Measurements from ENCODE around the gene UPB1. TPM values are rescaled to one million over a fixed set of nuclear protein-coding genes. Genes with fewer than 3 reads are reported as not detected.

Gene UPB1
- total RNA-seq, 1 experiment from 2014 or later = 0.09 TPM

DNA sequence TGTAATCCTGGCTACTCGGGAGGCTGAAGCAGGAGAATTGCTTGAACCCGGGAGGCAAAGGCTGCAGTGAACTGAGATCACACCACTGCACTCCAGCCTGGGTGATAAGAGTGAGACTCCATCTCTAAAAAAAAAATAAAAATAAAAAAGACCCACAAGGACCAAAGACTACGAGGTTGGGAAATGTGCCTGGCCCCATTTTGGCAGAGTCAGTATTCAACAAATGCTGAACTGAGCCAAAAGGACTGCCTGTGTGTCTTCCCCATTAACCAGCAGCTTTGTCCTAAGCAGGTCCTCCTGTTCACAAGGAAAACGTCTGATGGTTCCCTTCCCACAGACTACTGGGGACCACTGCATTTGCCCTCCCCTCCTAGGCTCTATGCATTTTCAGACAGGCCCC, 40.1 kb upstream of the UPB1 start:
- no peak for ATAC-seq
- Mint-ChIP-seq H3K4me3 (no peak overlapping the region), H3K4me1 (peaks cover 12% of the 10 kb centered on the region), H3K9me3 (no peaks in the 10 kb centered on the region), H3K27ac (no peak overlapping the region), H3K27me3 (ENCODE audit: low read depth) (no peaks in the 10 kb centered on the region), H3K36me3 (no peaks in the 10 kb centered on the region)
- DNase-seq (ENCODE audit: low spot score) = no peak
- POLR2A ChIA-PET = no interaction called here
- CTCF ChIA-PET = interaction anchor here (1.6 kb wide), 1 partner anchor 66 kb away, joined by 5 read pairs; no protein-coding TSS in a partner anchor
- no peak for TF ChIP-seq JAZF1 (CRISPR knock-in tag; IDR thresholded peaks at IDR 0.05)
- TF ChIP-seq ZNF121 (CRISPR knock-in tag; IDR thresholded peaks at IDR 0.05) = no peak
- no peak for TF ChIP-seq FOXP1 (CRISPR knock-in tag; IDR thresholded peaks at IDR 0.05; ENCODE audit: borderline replicate concordance)
- TF ChIP-seq ZNF263 (CRISPR knock-in tag; IDR thresholded peaks at IDR 0.05; ENCODE audit: low read depth) = no peak
- TF ChIP-seq, protein P1, sequence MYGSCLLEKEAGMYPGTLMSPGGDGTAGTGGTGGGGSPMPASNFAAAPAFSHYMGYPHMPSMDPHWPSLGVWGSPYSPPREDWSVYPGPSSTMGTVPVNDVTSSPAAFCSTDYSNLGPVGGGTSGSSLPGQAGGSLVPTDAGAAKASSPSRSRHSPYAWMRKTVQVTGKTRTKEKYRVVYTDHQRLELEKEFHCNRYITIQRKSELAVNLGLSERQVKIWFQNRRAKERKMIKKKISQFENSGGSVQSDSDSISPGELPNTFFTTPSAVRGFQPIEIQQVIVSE (CRISPR knock-in tag; IDR thresholded peaks at IDR 0.05; ENCODE audit: borderline replicate concordance) = no peak
- no peak for TF ChIP-seq RELA (CRISPR knock-in tag; IDR thresholded peaks at IDR 0.05; ENCODE audit: borderline replicate concordance)
- TF ChIP-seq ZNF396 (CRISPR knock-in tag; IDR thresholded peaks at IDR 0.05; ENCODE audit: borderline replicate concordance) = no peak
- TF ChIP-seq CREM (CRISPR knock-in tag; IDR thresholded peaks at IDR 0.05) = no peak
- TF ChIP-seq, protein P2, sequence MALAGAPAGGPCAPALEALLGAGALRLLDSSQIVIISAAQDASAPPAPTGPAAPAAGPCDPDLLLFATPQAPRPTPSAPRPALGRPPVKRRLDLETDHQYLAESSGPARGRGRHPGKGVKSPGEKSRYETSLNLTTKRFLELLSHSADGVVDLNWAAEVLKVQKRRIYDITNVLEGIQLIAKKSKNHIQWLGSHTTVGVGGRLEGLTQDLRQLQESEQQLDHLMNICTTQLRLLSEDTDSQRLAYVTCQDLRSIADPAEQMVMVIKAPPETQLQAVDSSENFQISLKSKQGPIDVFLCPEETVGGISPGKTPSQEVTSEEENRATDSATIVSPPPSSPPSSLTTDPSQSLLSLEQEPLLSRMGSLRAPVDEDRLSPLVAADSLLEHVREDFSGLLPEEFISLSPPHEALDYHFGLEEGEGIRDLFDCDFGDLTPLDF (CRISPR knock-in tag; IDR thresholded peaks at IDR 0.05) = no peak
- TF ChIP-seq ZNF671 (CRISPR knock-in tag; IDR thresholded peaks at IDR 0.05) = no peak
- TF ChIP-seq, protein P3, sequence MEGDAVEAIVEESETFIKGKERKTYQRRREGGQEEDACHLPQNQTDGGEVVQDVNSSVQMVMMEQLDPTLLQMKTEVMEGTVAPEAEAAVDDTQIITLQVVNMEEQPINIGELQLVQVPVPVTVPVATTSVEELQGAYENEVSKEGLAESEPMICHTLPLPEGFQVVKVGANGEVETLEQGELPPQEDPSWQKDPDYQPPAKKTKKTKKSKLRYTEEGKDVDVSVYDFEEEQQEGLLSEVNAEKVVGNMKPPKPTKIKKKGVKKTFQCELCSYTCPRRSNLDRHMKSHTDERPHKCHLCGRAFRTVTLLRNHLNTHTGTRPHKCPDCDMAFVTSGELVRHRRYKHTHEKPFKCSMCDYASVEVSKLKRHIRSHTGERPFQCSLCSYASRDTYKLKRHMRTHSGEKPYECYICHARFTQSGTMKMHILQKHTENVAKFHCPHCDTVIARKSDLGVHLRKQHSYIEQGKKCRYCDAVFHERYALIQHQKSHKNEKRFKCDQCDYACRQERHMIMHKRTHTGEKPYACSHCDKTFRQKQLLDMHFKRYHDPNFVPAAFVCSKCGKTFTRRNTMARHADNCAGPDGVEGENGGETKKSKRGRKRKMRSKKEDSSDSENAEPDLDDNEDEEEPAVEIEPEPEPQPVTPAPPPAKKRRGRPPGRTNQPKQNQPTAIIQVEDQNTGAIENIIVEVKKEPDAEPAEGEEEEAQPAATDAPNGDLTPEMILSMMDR (IDR thresholded peaks at IDR 0.05) = no peak
- TF ChIP-seq, protein P4, sequence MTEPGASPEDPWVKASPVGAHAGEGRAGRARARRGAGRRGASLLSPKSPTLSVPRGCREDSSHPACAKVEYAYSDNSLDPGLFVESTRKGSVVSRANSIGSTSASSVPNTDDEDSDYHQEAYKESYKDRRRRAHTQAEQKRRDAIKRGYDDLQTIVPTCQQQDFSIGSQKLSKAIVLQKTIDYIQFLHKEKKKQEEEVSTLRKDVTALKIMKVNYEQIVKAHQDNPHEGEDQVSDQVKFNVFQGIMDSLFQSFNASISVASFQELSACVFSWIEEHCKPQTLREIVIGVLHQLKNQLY (CRISPR knock-in tag; IDR thresholded peaks at IDR 0.05) = no peak
- TF ChIP-seq RORB (CRISPR knock-in tag; IDR thresholded peaks at IDR 0.05) = no peak
- no peak for TF ChIP-seq ZBTB21 (CRISPR knock-in tag; IDR thresholded peaks at IDR 0.05; ENCODE audit: borderline replicate concordance)

DNA sequence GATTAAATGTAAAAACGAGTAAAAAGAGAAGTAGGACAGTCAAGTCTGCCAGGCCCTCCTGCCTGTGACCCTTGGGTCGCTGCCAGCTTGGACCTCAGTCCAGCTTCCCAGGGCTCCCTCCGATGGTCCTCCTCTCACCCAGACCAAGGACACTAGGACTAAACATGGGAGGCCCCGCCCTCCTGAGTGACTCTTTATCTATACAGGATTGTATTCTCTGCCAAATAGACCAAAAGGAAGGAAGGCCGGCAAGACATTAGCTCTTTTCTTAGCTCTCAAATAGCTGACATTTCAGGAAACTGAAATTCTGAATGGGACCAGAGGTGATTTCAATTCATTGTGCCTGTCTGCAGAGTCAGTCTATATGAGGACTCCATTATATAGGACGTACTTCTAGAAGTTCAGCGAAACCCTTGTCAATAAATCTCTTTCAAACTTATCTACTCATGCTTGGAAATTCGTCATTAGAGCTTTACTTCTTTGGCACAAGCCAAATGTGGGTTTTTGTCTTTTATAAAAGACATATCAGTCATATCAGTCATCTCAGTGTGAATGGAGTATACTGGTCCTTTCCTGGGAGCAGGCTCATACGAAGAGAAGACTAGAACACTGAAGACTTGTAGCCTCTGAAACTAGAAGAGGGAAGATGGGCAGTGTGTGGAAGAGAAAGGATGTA, 39.2 kb upstream of the UPB1 start:
- ATAC-seq = no peak

More for the DNA sequence above, 39.2 kb upstream of the UPB1 start:
- H3K4me3 Mint-ChIP-seq = no peak overlapping the region
- H3K27me3 Mint-ChIP-seq (ENCODE audit: low read depth) = no peaks in the 10 kb centered on the region
- H3K4me1 Mint-ChIP-seq = peaks cover 13% of the 10 kb centered on the region
- no peak overlapping the region for H3K27ac Mint-ChIP-seq
- TF ChIP-seq, protein P1 (CRISPR knock-in tag; IDR thresholded peaks at IDR 0.05; ENCODE audit: borderline replicate concordance) = no peak
- TF ChIP-seq, protein P5, sequence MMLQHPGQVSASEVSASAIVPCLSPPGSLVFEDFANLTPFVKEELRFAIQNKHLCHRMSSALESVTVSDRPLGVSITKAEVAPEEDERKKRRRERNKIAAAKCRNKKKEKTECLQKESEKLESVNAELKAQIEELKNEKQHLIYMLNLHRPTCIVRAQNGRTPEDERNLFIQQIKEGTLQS (CRISPR knock-in tag; conservative IDR thresholded peaks at IDR 0.05) = no peak
- TF ChIP-seq FOXP1 (CRISPR knock-in tag; IDR thresholded peaks at IDR 0.05; ENCODE audit: borderline replicate concordance) = no peak
- TF ChIP-seq, protein P6, sequence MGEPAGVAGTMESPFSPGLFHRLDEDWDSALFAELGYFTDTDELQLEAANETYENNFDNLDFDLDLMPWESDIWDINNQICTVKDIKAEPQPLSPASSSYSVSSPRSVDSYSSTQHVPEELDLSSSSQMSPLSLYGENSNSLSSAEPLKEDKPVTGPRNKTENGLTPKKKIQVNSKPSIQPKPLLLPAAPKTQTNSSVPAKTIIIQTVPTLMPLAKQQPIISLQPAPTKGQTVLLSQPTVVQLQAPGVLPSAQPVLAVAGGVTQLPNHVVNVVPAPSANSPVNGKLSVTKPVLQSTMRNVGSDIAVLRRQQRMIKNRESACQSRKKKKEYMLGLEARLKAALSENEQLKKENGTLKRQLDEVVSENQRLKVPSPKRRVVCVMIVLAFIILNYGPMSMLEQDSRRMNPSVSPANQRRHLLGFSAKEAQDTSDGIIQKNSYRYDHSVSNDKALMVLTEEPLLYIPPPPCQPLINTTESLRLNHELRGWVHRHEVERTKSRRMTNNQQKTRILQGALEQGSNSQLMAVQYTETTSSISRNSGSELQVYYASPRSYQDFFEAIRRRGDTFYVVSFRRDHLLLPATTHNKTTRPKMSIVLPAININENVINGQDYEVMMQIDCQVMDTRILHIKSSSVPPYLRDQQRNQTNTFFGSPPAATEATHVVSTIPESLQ (CRISPR knock-in tag; IDR thresholded peaks at IDR 0.05) = no peak
- TF ChIP-seq SMAD3 (CRISPR knock-in tag; IDR thresholded peaks at IDR 0.05; ENCODE audit: borderline replicate concordance) = no peak
- no peak for TF ChIP-seq RORB (CRISPR knock-in tag; IDR thresholded peaks at IDR 0.05)
- no peak for TF ChIP-seq GRHL2 (CRISPR knock-in tag; IDR thresholded peaks at IDR 0.05; ENCODE audit: insufficient replicate concordance, severe bottlenecking)
- no peak for TF ChIP-seq RELA (CRISPR knock-in tag; IDR thresholded peaks at IDR 0.05; ENCODE audit: borderline replicate concordance)
- no peak for TF ChIP-seq CREB1 (CRISPR knock-in tag; IDR thresholded peaks at IDR 0.05)
- TF ChIP-seq TEAD1 (CRISPR knock-in tag; IDR thresholded peaks at IDR 0.05) = no peak
- TF ChIP-seq FOXJ3 (CRISPR knock-in tag; IDR thresholded peaks at IDR 0.05; ENCODE audit: borderline replicate concordance) = no peak
- TF ChIP-seq ELF4 (CRISPR knock-in tag; IDR thresholded peaks at IDR 0.05; ENCODE audit: low read depth) = no peak
- no peak for TF ChIP-seq MXD4 (CRISPR knock-in tag; IDR thresholded peaks at IDR 0.05; ENCODE audit: borderline replicate concordance)
- no peak for TF ChIP-seq GTF2I (CRISPR knock-in tag; conservative IDR thresholded peaks at IDR 0.05)
- no peak for TF ChIP-seq MYBL2 (CRISPR knock-in tag; IDR thresholded peaks at IDR 0.05)
- TF ChIP-seq IRF2 (CRISPR knock-in tag; IDR thresholded peaks at IDR 0.05; ENCODE audit: borderline replicate concordance, low read depth) = no peak
- TF ChIP-seq NR1H2 (CRISPR knock-in tag; IDR thresholded peaks at IDR 0.05) = no peak
- CTCF ChIA-PET = interaction anchor here (0.8 to 1.6 kb wide), 4 partner anchors 34 to 213 kb away, joined by 3 to 5 read pairs (median 4); no protein-coding TSS in a partner anchor
- no peaks in the 10 kb centered on the region for H3K36me3 Mint-ChIP-seq
- H3K9me3 Mint-ChIP-seq = no peaks in the 10 kb centered on the region
- DNase-seq (ENCODE audit: low spot score) = no peak
- POLR2A ChIA-PET = no interaction called here

Measured in WTC11 (cell line).